HepG2 (cell line): ENCODE measurements around the gene CRYM. TPM values are rescaled to one million over a fixed set of nuclear protein-coding genes. Genes with fewer than 3 reads are reported as not detected.

Experiments used
- CBFB ChIP-seq: sonication (generic); formaldehyde crosslinking; IDR thresholded peaks from 2 replicates; pipeline ENCODE4 v1.4.0; 2020; ENCODE audit warnings: missing genetic modification reagents
- STAG1 ChIP-seq: sonication (generic); formaldehyde crosslinking; IDR thresholded peaks from 2 replicates; pipeline ENCODE4 v1.4.0; 2020; ENCODE audit warnings: missing genetic modification reagents
- ZNF768 ChIP-seq: sonication (generic); formaldehyde crosslinking; IDR thresholded peaks from 2 replicates; pipeline ENCODE4 v1.4.0; 2020; ENCODE audit warnings: missing genetic modification reagents
- polyA plus RNA-seq, 8 experiments: library from polyadenylated mRNA; depleted of rRNA in 3 of 8; stranded (reverse) in 7 of 8; unstranded in 1 of 8; fragments of >200 nt; fragmentation: Illumina TruSeq in 4 of 8; extraction: Trizol in 4 of 8; gene quantifications; 2 replicates each; pipeline versions ENCODE4 v1.2.1 to v1.2.3, GENCODE V29; 2011 to 2016; ENCODE audit warnings: low read depth in 4 of 8, missing spikeins in 1 of 8, mixed read lengths in 1 of 8; ENCODE audit not compliant: insufficient read depth in 1 of 8
- total RNA-seq, 5 experiments: library from RNA; depleted of rRNA; stranded (reverse); fragments of >200 nt; fragmentation: Illumina TruSeq; extraction: Trizol; gene quantifications; 2 replicates each; pipeline ENCODE4 v1.2.3, GENCODE V29; 2016; ENCODE audit warnings: low read depth in 1 of 5
- TF ChIP-seq, protein P1 (sequence below): sonication (generic); formaldehyde crosslinking; IDR thresholded peaks from 2 replicates; pipeline ENCODE4 v1.8.0; 2022; ENCODE audit warnings: mild to moderate bottlenecking, missing genetic modification reagents, moderate library complexity
- TF ChIP-seq, protein P2 (sequence below): sonication (generic); formaldehyde crosslinking; IDR thresholded peaks from 2 replicates; pipeline ENCODE4 v1.4.0; 2020; ENCODE audit warnings: missing genetic modification reagents
- TF ChIP-seq, protein P3 (sequence below): sonication (generic); formaldehyde crosslinking; IDR thresholded peaks from 2 replicates; pipeline ENCODE4 v1.5.0; 2020; ENCODE audit warnings: mild to moderate bottlenecking, missing genetic modification reagents, borderline replicate concordance
- TF ChIP-seq, protein P4 (sequence below): sonication (generic); formaldehyde crosslinking; IDR thresholded peaks from 2 replicates; pipeline ENCODE4 v1.9.0; 2021; ENCODE audit warnings: missing genetic modification reagents, borderline replicate concordance
- TF ChIP-seq, protein P5 (sequence below): sonication (generic); formaldehyde crosslinking; IDR thresholded peaks from 2 replicates; pipeline ENCODE4 v1.8.0; 2022; ENCODE audit warnings: missing genetic modification reagents, mild to moderate bottlenecking, borderline replicate concordance

Gene CRYM
- total and polyA plus RNA-seq, 2 of the 13 experiments (the other 11 are each of a cell fraction or from before 2014, with no cell fraction given), result 1.9 to 2.2 TPM

DNA sequence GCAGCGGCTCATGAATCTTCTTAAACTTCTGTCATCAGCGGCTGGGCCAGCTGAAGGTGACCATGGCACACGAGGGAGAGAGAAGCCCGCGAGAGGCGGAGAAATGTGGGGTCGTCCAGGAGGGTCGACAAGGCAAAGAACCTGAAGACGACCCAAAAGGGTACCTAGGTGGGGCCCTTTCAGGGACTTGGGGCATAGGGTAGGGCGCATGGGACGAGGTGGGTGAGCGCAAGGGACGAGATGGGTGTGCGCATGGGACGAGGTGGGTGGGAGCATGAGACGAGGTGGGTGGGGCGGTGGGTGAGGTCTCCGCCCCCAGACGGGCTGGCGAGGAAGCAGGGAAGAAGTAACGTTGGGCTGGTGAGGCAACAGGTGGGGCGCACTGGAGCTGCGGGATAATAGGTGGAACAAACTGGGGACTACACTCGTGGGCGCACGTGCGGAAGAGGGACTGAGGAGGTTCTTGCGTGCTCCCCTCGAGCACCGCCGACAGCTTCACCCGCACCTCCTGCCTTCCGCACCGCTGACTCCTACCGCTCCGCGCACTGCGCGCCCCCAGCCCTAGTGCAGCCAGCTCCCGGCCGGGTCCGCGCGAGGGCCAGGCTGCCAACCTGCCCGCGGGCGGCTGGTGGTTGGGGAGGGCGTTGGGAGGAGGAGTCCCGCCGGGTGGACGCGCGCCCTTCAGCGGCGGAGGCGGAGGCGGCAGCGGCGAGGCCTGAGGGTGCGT, 23.2 kb upstream of the CRYM start (continued):
- TF ChIP-seq, protein P1, sequence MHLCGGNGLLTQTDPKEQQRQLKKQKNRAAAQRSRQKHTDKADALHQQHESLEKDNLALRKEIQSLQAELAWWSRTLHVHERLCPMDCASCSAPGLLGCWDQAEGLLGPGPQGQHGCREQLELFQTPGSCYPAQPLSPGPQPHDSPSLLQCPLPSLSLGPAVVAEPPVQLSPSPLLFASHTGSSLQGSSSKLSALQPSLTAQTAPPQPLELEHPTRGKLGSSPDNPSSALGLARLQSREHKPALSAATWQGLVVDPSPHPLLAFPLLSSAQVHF (CRISPR knock-in tag), result no peak
- TF ChIP-seq, protein P2, sequence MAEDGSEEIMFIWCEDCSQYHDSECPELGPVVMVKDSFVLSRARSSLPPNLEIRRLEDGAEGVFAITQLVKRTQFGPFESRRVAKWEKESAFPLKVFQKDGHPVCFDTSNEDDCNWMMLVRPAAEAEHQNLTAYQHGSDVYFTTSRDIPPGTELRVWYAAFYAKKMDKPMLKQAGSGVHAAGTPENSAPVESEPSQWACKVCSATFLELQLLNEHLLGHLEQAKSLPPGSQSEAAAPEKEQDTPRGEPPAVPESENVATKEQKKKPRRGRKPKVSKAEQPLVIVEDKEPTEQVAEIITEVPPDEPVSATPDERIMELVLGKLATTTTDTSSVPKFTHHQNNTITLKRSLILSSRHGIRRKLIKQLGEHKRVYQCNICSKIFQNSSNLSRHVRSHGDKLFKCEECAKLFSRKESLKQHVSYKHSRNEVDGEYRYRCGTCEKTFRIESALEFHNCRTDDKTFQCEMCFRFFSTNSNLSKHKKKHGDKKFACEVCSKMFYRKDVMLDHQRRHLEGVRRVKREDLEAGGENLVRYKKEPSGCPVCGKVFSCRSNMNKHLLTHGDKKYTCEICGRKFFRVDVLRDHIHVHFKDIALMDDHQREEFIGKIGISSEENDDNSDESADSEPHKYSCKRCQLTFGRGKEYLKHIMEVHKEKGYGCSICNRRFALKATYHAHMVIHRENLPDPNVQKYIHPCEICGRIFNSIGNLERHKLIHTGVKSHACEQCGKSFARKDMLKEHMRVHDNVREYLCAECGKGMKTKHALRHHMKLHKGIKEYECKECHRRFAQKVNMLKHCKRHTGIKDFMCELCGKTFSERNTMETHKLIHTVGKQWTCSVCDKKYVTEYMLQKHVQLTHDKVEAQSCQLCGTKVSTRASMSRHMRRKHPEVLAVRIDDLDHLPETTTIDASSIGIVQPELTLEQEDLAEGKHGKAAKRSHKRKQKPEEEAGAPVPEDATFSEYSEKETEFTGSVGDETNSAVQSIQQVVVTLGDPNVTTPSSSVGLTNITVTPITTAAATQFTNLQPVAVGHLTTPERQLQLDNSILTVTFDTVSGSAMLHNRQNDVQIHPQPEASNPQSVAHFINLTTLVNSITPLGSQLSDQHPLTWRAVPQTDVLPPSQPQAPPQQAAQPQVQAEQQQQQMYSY (CRISPR knock-in tag), result peak; percentile 70
- TF ChIP-seq, protein P3, sequence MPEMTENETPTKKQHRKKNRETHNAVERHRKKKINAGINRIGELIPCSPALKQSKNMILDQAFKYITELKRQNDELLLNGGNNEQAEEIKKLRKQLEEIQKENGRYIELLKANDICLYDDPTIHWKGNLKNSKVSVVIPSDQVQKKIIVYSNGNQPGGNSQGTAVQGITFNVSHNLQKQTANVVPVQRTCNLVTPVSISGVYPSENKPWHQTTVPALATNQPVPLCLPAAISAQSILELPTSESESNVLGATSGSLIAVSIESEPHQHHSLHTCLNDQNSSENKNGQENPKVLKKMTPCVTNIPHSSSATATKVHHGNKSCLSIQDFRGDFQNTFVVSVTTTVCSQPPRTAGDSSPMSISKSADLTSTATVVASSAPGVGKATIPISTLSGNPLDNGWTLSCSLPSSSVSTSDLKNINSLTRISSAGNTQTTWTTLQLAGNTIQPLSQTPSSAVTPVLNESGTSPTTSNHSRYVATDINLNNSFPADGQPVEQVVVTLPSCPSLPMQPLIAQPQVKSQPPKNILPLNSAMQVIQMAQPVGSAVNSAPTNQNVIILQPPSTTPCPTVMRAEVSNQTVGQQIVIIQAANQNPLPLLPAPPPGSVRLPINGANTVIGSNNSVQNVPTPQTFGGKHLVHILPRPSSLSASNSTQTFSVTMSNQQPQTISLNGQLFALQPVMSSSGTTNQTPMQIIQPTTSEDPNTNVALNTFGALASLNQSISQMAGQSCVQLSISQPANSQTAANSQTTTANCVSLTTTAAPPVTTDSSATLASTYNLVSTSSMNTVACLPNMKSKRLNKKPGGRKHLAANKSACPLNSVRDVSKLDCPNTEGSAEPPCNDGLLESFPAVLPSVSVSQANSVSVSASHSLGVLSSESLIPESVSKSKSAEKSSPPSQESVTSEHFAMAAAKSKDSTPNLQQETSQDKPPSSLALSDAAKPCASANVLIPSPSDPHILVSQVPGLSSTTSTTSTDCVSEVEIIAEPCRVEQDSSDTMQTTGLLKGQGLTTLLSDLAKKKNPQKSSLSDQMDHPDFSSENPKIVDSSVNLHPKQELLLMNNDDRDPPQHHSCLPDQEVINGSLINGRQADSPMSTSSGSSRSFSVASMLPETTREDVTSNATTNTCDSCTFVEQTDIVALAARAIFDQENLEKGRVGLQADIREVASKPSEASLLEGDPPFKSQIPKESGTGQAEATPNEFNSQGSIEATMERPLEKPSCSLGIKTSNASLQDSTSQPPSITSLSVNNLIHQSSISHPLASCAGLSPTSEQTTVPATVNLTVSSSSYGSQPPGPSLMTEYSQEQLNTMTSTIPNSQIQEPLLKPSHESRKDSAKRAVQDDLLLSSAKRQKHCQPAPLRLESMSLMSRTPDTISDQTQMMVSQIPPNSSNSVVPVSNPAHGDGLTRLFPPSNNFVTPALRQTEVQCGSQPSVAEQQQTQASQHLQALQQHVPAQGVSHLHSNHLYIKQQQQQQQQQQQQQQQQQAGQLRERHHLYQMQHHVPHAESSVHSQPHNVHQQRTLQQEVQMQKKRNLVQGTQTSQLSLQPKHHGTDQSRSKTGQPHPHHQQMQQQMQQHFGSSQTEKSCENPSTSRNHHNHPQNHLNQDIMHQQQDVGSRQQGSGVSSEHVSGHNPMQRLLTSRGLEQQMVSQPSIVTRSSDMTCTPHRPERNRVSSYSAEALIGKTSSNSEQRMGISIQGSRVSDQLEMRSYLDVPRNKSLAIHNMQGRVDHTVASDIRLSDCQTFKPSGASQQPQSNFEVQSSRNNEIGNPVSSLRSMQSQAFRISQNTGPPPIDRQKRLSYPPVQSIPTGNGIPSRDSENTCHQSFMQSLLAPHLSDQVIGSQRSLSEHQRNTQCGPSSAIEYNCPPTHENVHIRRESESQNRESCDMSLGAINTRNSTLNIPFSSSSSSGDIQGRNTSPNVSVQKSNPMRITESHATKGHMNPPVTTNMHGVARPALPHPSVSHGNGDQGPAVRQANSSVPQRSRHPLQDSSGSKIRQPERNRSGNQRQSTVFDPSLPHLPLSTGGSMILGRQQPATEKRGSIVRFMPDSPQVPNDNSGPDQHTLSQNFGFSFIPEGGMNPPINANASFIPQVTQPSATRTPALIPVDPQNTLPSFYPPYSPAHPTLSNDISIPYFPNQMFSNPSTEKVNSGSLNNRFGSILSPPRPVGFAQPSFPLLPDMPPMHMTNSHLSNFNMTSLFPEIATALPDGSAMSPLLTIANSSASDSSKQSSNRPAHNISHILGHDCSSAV (CRISPR knock-in tag), result 0 out of 2 replicates have a peak, but pooled peaks have one; percentile 42
- TF ChIP-seq, protein P4, sequence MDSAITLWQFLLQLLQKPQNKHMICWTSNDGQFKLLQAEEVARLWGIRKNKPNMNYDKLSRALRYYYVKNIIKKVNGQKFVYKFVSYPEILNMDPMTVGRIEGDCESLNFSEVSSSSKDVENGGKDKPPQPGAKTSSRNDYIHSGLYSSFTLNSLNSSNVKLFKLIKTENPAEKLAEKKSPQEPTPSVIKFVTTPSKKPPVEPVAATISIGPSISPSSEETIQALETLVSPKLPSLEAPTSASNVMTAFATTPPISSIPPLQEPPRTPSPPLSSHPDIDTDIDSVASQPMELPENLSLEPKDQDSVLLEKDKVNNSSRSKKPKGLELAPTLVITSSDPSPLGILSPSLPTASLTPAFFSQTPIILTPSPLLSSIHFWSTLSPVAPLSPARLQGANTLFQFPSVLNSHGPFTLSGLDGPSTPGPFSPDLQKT (CRISPR knock-in tag), result no peak
- TF ChIP-seq, protein P5, sequence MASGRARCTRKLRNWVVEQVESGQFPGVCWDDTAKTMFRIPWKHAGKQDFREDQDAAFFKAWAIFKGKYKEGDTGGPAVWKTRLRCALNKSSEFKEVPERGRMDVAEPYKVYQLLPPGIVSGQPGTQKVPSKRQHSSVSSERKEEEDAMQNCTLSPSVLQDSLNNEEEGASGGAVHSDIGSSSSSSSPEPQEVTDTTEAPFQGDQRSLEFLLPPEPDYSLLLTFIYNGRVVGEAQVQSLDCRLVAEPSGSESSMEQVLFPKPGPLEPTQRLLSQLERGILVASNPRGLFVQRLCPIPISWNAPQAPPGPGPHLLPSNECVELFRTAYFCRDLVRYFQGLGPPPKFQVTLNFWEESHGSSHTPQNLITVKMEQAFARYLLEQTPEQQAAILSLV (CRISPR knock-in tag), result peak; percentile 95
- TF ChIP-seq ZNF768 (peak; percentile 90), STAG1 (CRISPR knock-in tag) (peak; percentile 59), CBFB (CRISPR knock-in tag) (no peak; the same call in 1 of the 2 replicates)
